Medulla oblongata (tissue), 1 donor: ENCODE results near the gene SELENOV.

Source experiments
- DNase-seq: peaks from one replicate; pipeline ENCODE4 v3.0.0-alpha.2; 2015; ENCODE audit errors: extremely low spot score

The SELENOV gene

GRCh38 chr19:39558624-39559117 is 43.7 kb downstream of the SELENOV start:
- DNase-seq, result no peak

GRCh38 chr19:39563408-39563807 is 48.5 kb downstream of the SELENOV start:
- no peak for DNase-seq

GRCh38 chr19:39566064-39566463 is 51.1 kb downstream of the SELENOV start:
- no peak for DNase-seq

GRCh38 chr19:39568604-39569003 is 53.7 kb downstream of the SELENOV start:
- no peak for DNase-seq
